Mammary epithelial cell (primary cell): ENCODE measurements around the gene FHIP1B.

ENCODE experiments used
- EZH2 ChIP-seq: IDR thresholded peaks from 2 replicates; pipeline ENCODE4 v1.6.1; 2012; ENCODE audit warnings: low read length, inconsistent platforms, borderline replicate concordance
- TF ChIP-seq, protein P1 (sequence below), 2 donors: IDR thresholded peaks in 1 of 2; conservative IDR thresholded peaks in 1 of 2; 2 replicates each; pipeline ENCODE4 v1.5.1; 2011 to 2012; ENCODE audit warnings: inconsistent platforms in 2 of 2, low read length in 2 of 2, mild to moderate bottlenecking in 2 of 2, control low read depth in 1 of 2, low read depth in 1 of 2; ENCODE audit not compliant: insufficient read depth in 1 of 2; ENCODE audit errors: extremely low read depth in 1 of 2

DNA sequence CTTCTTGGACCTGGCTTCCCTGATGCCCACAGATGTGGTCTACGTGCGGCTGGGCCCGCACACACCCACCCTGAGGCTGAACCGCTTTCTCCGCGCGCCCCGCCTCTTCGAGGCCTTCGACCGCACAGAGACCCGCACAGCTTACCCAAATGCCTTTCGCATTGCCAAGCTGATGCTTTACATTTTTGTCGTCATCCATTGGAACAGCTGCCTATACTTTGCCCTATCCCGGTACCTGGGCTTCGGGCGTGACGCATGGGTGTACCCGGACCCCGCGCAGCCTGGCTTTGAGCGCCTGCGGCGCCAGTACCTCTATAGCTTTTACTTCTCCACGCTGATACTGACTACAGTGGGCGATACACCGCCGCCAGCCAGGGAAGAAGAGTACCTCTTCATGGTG is 5.7 kb upstream of the FHIP1B start:
- TF ChIP-seq, protein P1, sequence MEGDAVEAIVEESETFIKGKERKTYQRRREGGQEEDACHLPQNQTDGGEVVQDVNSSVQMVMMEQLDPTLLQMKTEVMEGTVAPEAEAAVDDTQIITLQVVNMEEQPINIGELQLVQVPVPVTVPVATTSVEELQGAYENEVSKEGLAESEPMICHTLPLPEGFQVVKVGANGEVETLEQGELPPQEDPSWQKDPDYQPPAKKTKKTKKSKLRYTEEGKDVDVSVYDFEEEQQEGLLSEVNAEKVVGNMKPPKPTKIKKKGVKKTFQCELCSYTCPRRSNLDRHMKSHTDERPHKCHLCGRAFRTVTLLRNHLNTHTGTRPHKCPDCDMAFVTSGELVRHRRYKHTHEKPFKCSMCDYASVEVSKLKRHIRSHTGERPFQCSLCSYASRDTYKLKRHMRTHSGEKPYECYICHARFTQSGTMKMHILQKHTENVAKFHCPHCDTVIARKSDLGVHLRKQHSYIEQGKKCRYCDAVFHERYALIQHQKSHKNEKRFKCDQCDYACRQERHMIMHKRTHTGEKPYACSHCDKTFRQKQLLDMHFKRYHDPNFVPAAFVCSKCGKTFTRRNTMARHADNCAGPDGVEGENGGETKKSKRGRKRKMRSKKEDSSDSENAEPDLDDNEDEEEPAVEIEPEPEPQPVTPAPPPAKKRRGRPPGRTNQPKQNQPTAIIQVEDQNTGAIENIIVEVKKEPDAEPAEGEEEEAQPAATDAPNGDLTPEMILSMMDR (conservative IDR thresholded peaks at IDR 0.05 in 1 of 2, IDR thresholded peaks at IDR 0.05 in 1 of 2; ENCODE audit: extremely low read depth in 1 of 2, insufficient read depth in 1 of 2, low read depth in 1 of 2, low read length in 2 of 2) = no peak
- no peak for TF ChIP-seq EZH2
